ENCODE results near the gene ATP8B3.
A peak's percentile ranks its signal among the peaks of the same experiment; 100 is the strongest.

Gene ATP8B3

DNA sequence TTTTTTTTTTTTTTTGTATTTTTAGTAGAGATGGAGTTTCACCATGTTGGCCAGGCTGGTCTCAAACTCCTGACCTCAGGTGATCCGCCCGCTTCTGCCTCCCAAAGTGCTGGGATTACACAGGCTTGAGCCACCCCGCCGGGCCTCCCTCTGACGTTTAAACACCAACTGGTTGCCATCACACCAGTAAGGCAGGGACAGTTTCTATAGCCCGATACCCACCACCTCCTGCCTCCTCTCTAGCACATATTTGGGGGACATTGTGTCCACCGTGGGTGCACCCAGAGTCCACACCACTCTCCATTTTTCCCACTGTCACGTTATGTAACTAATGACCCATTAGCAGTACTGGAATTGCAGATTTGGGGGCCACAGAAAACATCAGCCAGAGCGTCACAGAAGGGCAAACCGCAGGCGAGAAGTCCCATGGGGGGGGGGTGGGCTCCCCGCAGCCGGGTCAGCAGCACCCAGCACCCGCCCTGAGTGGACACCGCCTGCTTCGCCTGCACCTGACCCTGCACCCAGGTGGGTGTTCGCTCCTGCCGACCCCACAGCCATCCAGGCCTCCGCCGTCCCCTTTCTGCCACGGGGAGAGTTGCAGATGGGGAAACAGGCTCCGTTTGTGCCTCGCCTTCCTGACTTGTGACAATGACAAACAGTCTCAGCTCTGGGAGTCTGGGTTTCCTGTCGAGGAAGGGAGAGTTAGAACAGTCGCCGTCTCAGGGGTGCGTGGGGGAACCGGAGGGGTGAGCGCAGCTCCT is 55.2 kb downstream of the ATP8B3 start:
- no peak for DNase-seq (ENCODE audit: low read depth in 3 of 3)

DNA sequence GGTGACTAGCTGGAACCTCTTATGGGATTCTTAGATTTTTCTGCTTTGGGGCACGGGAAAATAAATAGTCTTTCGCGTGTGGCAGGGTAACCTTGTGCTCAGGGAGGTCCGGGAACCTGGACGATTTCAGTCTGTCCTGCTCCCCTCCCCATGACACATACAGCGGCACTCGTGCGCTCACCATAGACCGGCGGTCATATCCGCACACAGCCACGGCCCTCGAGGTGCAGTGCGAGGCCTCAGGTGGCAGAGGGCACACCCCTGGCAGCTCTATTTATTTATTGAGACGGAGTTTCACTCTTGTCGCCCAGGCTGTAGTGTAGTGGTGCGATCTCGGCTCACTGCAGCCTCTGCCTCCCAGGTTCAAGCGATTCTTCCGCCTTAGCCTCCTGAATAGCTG is 55.8 kb downstream of the ATP8B3 start:
- DNase-seq (ENCODE audit: low read depth in 3 of 3) = no peak

DNA sequence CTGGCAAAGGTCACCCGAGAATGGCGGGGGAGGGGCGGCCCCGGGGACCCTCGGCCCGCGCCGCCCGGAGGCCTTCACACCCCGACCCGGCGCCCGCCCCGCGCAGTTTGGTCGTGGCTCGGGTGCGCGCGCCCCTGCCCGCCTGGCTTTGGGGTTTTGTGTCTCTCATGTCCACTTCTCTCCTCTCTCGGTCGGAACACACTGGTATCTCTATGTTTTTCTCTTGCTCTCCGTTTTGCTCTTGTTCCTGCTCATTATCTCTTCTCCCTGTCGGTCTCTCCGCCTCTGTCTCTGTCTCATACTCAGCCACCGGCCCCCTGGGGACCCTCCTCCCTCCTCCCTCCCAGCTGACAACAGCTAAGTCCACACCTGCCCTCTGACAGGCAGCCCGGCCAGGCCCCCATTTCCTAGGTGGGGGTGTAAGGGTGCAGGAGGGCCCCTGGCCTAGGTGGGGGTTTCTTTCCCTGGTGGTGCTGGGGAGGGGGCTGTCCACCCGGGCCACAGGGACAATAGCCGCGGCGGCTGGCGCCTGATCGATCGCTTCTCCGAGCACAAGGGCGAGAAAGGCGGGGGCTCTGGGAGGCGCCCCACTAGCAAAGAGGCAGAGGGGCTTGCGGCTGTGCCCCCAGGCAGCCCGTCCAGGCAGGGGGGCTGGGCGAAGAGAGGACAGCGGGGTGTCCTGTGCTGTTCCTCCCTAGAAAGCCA is 56.5 kb downstream of the ATP8B3 start:
- DNase-seq (ENCODE audit: low read depth in 3 of 3) = no peak

DNA sequence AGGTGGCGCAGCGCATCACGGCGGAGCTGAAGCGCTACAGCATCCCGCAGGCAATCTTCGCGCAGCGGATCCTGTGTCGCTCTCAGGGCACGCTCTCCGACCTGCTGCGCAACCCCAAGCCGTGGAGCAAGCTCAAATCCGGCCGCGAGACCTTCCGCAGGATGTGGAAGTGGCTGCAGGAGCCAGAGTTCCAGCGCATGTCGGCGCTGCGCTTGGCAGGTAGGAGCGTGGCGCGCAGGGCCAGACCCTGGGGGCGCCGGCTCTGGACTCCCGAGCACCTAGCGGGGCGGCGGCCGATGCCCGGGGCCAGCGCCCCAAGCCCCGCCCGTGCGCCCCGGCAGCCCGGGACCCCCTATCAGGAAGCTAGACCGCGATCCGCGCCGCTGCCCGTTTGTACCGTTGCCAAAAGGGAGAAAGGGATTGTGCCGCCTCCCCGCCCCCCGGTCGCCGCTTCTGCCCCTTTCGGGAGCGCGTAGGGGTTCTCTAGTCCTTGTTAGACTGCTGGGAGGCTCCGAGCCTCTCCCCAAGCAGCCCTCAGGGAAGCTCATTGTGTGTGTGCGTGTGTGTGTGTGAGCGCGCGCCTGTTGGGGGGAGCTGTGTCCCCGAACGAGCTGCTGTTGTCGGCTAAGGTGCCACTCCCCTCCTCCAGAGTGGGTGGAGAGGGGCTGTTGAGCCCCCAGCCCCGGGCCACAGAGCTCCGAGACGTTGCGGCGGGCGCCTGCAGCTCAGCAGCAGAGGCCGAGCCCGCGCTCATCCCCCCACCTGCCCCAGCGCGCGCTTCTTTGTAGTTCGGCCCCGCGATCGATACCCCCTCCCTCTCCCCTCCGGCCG is 57.2 kb downstream of the ATP8B3 start:
- no peak for DNase-seq (ENCODE audit: low read depth in 3 of 3)

DNA sequence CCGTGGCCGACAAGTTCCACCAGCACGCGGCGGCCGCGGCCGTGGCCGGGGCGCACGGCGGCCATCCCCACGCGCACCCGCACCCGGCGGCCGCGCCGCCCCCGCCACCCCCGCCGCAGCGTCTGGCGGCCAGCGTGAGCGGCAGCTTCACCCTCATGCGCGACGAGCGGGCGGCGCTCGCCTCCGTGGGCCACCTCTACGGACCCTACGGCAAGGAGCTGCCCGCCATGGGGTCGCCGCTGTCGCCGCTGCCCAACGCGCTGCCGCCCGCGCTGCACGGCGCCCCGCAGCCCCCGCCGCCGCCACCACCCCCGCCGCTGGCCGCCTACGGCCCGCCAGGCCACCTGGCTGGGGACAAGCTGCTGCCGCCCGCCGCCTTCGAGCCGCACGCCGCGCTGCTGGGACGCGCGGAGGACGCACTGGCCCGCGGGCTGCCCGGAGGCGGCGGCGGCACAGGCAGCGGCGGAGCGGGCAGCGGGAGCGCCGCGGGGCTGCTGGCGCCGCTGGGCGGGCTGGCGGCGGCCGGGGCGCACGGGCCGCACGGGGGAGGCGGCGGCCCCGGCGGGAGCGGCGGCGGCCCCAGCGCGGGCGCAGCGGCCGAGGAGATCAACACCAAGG is 57.9 kb downstream of the ATP8B3 start:
- DNase-seq (ENCODE audit: low read depth in 3 of 3) = no peak

DNA sequence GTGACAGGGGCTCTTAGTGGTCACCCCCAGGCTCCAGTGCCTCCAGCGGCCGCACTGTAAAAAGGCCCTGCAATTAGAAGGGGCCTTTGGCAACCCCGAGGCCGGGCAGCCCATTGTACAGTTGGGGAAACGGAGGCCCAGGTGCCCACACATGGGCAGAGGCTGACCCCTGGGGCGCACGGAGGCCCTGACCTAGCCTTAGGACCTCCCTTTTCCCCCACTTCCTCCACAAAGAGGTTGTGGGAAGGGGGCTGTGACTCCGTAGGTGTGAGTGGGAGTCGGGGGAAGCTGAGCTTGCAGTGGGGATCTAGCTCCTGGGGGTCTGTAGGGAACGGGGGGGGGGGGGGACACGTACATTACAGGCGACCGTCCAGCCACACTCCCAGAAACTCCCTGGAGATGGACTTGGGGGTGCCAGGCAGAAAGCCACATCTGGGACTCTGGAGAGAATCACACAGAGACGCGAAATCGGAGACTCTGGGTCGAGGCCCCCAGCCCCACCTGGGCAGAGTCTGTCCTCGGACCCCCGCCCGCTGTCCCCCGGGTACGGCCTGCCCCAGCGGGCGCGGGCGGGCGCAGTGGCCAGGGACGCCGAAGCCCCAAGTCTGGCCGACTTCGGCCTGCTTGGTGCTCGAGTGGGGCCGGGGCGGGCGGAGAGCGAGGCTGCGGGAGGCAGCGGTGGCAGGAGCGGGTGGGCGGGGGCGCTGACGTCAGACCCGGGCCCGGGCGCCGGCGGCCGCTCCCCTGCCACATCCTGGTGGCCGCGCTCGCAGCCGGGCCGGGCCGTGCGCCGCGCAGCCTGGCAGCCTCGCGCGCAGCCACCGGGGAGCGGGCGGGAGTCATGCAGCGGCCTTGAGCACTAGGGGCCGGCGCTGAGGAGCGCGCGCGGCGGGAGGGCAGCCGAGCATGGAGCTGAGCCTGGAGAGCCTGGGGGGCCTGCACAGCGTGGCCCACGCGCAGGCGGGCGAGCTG is 59.0 kb downstream of the ATP8B3 start, which contains the start of gene ONECUT3:
Gene ONECUT3 (plus strand): TSS at position 750 of the 972 bp plus-strand sequence. CDS start 157 bp downstream, at position 907.
- DNase-seq (ENCODE audit: low read depth in 3 of 3) = no peak

DNA sequence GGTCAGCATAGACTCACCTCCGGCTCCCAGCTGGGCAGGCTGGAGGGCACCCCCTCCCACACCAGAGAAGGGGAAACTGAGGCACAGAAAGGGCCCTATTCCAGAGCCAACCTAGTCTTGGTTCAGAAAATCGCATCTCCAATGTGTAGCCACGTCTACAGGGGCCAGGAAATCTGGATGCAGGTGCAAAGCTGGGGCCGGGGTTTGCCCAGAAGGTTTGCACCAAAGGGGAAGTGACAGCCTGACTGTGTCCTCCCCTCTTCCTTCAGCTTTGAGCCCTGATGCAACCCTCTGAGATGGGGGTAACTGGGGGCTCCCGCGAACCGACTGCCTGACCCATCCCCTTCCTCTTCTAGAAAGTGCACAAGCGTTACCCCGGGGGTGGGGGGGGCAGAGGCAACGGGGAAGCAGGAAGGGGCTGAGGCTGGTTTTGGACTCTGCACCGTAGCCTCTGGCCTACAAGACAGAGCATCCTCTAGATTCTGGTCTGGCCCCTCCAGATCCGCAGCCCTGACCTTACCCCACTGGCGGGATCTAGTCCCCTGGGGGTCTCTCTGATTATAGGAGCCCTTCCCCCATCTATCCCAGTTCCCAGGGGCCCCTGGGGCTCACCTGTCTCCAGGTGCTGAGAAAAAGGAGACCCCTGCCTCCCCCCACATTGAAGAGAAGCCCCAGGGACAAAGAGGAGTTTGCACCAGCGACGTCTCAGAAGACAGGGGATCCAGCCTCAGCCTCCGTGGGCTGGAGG is 59.9 kb downstream of the ATP8B3 start:
- no peak for DNase-seq (ENCODE audit: low read depth in 3 of 3)

DNA sequence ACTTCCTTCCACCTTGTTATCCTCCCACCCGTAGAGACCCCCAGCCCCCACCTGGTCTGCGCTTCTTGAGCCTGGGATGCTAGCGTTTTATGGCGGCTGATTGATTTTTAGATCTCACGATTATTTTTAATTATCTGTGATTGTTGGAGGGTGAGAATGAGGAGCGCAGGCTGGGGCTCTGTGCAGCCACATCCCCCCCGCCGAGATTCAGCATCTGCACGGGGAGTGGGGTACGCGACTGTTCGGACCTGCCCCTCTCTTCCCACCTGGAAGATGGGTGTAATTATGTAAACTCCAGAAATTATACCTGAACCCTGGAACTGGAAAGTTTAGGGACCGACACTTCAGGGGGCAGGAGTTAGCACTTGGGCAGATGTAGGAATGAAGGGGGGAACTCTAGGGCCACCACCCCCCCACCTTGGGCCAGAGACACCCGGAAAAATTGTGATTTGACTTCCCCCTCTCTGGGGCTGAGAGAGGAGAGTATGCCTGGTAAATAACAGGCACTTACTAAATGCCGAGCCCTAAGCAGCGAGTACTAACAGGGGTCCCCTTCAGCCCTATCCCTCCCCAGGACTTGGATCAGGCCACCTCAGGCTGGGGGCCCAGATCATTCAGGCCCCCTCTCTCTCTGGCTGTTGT is 60.6 kb downstream of the ATP8B3 start:
- no peak for DNase-seq (ENCODE audit: low read depth in 3 of 3)

DNA sequence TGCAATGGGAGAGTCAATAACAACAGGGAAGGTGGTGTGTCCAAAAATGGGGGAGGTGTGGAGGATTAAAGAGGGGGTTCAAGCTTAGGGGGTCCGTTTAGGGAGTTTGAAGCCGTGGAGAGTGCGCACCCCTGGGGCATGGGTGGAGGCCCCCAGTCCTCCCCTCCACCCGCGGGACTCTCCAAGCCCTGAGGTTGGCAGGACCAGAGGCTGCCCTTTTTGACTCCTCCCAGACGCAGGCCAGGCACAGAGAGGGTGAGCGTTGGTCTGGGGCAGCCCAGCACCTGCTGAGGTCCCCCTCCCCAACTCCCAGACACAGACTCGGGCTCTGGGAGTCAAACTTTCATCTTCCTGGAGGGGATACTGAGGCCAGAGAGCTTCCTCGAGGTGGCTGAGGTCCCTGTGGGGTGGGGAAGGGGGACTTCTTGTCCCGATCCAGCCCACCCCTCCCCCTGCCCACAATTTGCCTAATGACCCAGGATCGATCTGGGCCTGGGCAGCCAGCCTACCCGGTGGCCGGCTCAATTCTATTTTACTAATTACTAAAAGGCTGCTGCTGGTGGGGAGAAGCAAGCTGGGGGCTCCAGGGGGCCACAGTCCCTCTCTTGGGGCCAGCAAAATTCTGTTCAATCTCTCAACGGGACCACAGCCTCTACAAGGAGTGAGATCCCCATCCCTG is 61.6 kb downstream of the ATP8B3 start:
- DNase-seq (ENCODE audit: low read depth in 3 of 3) = no peak

DNA sequence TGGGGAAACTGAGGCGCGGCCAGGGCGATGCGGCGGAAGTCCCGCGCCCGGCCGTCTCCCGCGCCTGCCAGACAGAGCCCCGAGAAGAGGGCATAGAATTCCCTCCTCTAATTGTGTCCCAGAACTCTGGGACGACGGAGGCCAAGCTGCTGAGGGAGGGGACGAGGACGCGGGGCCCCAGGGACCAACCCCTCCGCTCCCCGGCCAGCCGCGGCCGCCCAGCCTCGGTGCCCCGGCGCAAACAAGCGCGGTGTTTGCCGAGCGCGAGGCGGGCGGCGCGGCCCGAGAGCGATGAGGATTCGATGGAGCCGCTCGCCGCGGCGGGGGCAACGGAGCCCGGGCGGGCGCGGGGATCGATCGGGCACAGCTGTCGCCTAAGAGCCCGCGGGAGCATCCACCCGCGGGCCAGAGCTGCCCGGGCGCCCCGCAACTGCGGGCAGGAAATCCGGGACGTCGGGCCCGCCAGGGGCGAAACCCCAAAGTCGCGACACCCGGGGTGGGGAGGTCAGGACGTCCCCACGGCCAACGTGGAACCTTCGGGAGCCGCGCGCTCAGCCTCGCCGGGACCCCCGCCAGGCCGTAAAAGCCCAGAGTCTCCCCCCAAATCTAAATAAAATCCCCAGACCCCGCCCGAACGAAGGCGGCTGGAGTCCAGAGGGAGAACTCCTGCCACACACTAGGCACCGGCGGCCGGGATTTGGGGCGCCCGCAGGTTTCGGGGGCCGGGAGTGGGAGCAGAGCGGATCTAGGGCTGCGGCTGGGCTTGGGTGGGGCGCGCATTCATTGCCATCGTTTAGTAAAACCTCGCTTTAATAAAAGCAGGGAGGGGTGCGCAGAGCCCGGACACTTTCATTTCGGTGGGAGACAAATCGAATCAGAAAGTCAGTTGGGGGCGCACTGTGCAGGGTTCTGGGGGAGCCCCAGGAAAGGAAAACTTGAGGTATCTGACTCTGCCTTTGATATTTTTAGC is 62.4 kb downstream of the ATP8B3 start:
- no peak for DNase-seq (ENCODE audit: low read depth in 3 of 3)

DNA sequence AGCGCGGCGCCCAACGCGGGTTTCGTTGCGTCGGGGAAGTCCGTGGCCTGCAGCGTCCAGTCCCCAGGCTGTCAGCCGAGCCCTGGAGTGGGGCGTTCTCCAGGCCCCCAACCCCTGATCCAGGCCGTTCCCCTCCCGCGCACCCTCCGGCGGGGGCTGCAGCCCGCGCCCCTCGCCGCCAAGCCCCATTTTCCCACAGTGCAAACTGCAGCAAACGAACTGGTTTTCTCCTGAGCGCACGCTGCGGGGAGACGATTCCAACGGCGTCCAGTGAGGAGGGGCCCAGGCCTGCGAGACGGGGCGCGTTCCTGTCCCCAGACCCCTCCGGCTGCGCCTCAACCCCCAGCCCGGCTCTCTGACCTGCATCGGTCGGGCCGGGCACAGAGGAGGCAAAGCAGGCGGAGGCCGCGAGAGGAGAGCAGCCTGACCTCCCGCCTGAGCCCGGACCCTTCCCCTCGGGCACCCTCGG is 63.2 kb downstream of the ATP8B3 start:
- DNase-seq (ENCODE audit: low read depth in 3 of 3) = no peak

DNA sequence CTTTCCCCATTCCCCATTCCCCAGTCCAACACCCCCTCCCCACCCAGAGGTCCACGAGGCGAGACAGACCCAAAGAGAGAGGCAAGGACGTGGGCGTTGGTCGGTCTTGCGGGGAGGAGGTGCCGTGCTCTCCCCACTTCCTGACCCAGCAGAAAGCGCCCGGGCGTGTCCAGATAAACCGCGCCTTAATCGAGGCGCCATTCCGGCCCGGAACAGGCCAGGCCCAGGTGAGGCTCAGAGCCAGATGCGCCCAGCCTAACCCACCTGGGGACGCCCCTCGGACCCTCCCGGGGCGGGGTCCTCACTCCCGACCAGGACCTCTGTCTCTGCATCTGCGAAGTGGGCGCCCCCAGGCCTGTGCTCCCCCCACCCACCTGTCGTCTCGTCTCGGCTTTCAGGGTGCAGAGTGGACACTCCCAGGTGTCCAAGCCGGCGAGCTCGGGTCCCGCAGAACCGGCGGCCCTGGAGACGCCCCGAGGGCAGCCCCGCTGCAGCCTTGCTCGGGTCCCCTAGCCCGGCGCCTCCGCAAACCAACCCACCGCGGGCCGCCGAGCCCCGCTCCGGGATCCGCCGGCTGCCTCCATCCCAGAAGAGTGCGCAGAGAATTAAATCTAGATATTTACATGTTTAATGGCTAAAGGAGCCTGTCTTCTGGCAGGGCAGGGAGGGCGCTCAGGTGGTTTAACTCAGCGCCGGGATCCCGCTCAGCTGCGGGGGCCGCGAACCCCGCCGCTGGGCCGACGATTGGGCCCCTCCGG is 63.8 kb downstream of the ATP8B3 start:
- no peak for DNase-seq (ENCODE audit: low read depth in 3 of 3)

DNA sequence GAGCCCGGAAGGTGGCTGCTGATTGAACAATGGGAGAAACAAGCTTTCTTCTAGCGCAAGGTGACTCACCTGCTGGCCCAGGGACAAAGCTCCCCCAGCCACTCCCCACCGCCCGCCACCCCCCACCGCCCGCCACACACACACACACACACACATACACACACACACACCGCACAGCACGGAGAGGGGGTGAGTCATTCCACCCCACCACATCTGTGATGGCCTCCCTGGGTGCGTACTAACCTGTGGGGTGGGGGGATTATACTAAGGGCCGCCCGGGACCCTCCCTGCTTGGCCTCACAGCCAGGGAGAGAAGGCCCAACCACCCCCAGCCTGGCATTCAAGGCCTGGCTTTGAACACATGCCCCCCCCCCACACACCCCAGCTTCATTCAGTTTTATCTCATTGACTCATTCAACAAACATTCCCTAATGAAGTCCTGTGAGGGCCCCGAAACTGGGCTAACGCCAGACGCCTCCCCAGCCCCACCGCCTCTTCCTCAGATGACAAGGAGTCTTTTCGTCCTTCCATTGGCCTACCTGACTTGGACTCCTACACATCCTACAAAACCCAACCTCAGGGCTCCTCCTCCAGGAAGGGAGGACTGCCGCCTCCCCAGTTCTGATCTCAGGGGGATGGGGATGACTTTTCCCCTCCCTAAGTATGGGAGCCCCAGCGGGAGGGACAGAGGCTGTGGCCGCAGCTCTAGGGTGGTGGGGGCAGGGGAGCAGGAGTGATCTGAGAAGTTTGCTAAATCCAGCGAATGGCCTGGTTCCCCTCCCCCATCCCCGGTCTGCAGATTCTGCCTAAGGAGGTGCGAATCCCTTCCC is 64.6 kb downstream of the ATP8B3 start:
- DNase-seq (ENCODE audit: low read depth in 3 of 3) = peak in 2 of 3 experiments; percentile 18 to 24

DNA sequence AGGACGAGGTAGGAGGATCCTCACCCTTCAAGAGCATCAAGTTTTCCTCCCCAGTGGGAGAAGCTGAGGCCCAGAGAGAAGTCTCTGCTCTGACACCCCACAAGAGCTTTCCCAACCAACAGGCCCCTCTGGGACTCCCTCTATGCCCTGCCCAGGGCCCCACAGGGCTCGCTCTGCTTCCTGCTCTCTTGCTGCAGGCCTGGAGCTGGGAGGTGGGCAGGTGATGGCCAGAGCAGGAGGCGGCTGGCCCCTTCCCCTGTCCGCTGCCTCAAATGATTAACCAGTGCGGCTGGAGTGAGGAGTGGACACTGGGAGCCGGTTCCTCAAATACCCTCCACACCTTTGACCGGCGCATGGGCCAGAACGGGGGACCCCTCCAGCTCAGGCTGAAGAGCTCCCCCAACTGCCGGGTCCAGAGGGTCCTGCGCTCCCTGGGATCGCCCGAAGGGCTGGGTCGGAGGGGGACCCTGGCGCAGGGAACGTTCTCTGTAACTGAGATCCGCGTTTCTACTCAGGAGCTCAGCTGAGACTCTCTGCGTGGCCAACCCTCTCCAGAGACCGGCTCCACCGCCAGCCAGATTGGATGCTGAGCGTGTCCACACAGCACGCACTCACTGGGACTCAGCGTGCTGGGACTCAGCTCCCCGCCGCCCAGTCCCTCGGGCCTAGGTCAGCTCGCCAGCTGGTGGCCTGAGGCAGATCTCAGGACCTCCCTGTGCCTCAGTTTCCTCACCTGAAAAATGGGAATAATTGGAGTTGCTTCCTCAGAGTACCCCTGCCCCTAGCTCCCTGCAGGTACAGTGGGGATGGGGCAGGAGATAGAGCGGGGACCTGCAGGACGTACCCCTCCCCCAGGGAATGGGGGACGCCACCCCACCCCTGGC is 65.4 kb downstream of the ATP8B3 start:
- DNase-seq (ENCODE audit: low read depth in 3 of 3) = no peak

DNA sequence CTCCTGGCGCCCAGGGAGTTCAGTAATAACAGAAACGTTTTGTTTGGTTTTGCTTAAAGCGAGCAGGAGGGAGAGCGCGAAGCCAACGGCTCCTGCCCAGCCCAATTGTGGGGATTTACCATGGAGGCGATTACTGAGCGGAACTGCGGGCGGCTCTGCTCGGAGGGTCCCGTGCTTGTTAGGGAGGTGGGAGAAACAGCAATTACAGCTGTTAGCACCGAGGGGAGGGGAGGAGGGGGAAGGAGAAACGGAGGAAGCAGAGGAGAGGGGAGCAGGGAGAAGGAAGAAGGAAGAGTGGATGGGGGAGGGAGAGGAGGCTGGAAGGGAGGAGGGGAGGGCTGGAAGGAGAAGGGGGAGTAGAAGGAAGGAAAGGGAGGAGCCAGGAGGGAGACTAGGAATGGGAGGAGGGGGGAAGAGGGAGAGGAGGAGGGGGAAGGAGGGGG is 66.5 kb downstream of the ATP8B3 start:
- DNase-seq (ENCODE audit: low read depth in 3 of 3) = no peak

All from stimulated activated CD4-positive, alpha-beta T cell treated with anti-CD3 and anti-CD28 coated beads, TNF-alpha, amount 100 ng/mL, for 24 hours (primary cell).